22Rv1 (cell line): Measurements from ENCODE around the gene TTC28.

Experiments used
- CTCF ChIP-seq: fragments of 450-650 bp; IDR thresholded peaks from 2 replicates; pipeline ENCODE4 v1.5.1; 2017; ENCODE audit warnings: mild to moderate bottlenecking
- ZFX ChIP-seq: fragments of 450-650 bp; IDR thresholded peaks from 2 replicates; pipeline ENCODE4 v1.6.1; 2017; ENCODE audit warnings: antibody characterized with exemption, borderline replicate concordance

- peak; percentile 93 for TF ChIP-seq CTCF
- TF ChIP-seq ZFX = no peak
Observed at GRCh38 chr22:28019881-28020861, 659.5 kb downstream of the TTC28 start.
